Measurements from ENCODE around the gene WIPF1.

WIPF1 gene

GRCh38 chr2:174597345-174598047, at the start of gene WIPF1:
Gene WIPF1, minus strand, starts transcription at chr2:174597804. Its CDS starts 12,231 bp downstream, at chr2:174585573.
- no peak for DNase-seq (ENCODE audit: low spot score)

- no peak for DNase-seq (ENCODE audit: low spot score)
Observed at GRCh38 chr2:174645296-174645695, 47.7 kb upstream of the WIPF1 start.

- no peak for DNase-seq (ENCODE audit: low spot score)
Observed at GRCh38 chr2:174644406-174644805, 46.8 kb upstream of the WIPF1 start.

- no peak for DNase-seq (ENCODE audit: low spot score)
Observed at GRCh38 chr2:174643356-174643755, 45.8 kb upstream of the WIPF1 start.

- no peak for DNase-seq (ENCODE audit: low spot score)
Observed at GRCh38 chr2:174641168-174641567, 43.6 kb upstream of the WIPF1 start.

- DNase-seq (ENCODE audit: low spot score), result no peak
Observed at GRCh38 chr2:174636987-174637386, 39.4 kb upstream of the WIPF1 start.

- no peak for DNase-seq (ENCODE audit: low spot score)
Observed at GRCh38 chr2:174635776-174636404, 38.3 kb upstream of the WIPF1 start.

- no peak for DNase-seq (ENCODE audit: low spot score)
Observed at GRCh38 chr2:174635015-174635593, 37.5 kb upstream of the WIPF1 start.

- no peak for DNase-seq (ENCODE audit: low spot score)
Observed at GRCh38 chr2:174634130-174635014, 36.8 kb upstream of the WIPF1 start.

GRCh38 chr2:174633623-174633930, 36.0 kb upstream of the WIPF1 start:
- DNase-seq (ENCODE audit: low spot score), result no peak

GRCh38 chr2:174632841-174633622, 35.4 kb upstream of the WIPF1 start:
- DNase-seq (ENCODE audit: low spot score), result no peak

- no peak for DNase-seq (ENCODE audit: low spot score)
Observed at GRCh38 chr2:174631009-174631981, 33.7 kb upstream of the WIPF1 start.

GRCh38 chr2:174630107-174630506, 32.5 kb upstream of the WIPF1 start:
- DNase-seq (ENCODE audit: low spot score), result no peak

- no peak for DNase-seq (ENCODE audit: low spot score)
Observed at GRCh38 chr2:174629506-174629905, 31.9 kb upstream of the WIPF1 start.

GRCh38 chr2:174628528-174629169, 31.0 kb upstream of the WIPF1 start:
- no peak for DNase-seq (ENCODE audit: low spot score)

- DNase-seq (ENCODE audit: low spot score), result no peak
Observed at GRCh38 chr2:174627216-174627615, 29.6 kb upstream of the WIPF1 start.

- DNase-seq (ENCODE audit: low spot score), result no peak
Observed at GRCh38 chr2:174624895-174625430, 27.4 kb upstream of the WIPF1 start.

GRCh38 chr2:174623690-174624089, 26.1 kb upstream of the WIPF1 start:
- DNase-seq (ENCODE audit: low spot score), result no peak

GRCh38 chr2:174623106-174623637, 25.6 kb upstream of the WIPF1 start:
- no peak for DNase-seq (ENCODE audit: low spot score)

- DNase-seq (ENCODE audit: low spot score), result no peak
Observed at GRCh38 chr2:174621323-174621722, 23.7 kb upstream of the WIPF1 start.

Measured in putamen (tissue), 1 donor.